Right renal cortex interstitium (tissue), 3 donors: ENCODE data around the gene SOX2. TPM values are rescaled to one million over a fixed set of nuclear protein-coding genes. Genes with fewer than 3 reads are reported as not detected.

ENCODE experiments used
- DNase-seq, 3 donors: peaks; one replicate each; pipeline ENCODE4 v3.0.0-alpha.2; 2013; ENCODE audit warnings: low read depth in 3 of 3, low spot score in 2 of 3
- polyA plus RNA-seq, 3 donors: library from polyadenylated mRNA; unstranded; fragments of 120-200 nt; gene quantifications; one replicate each; pipeline ENCODE4 v1.2.1, GENCODE V29; 2013; ENCODE audit not compliant: insufficient read length in 3 of 3

The SOX2 gene
- polyA plus RNA-seq, 3 donors, result 0.22 to 0.50 (median 0.30) TPM

- no peak for DNase-seq
These were observed 9.5 kb downstream of the SOX2 start for GRCh38 chr3:181721046-181721875.

- DNase-seq, result no peak
These were observed 10.4 kb downstream of the SOX2 start for GRCh38 chr3:181722156-181722555.

- DNase-seq, result no peak
These were observed 11.2 kb downstream of the SOX2 start for GRCh38 chr3:181722766-181723425.

GRCh38 chr3:181723625-181724191 is 12.0 kb downstream of the SOX2 start:
- no peak for DNase-seq

GRCh38 chr3:181724192-181724965 is 12.7 kb downstream of the SOX2 start:
- no peak for DNase-seq

GRCh38 chr3:181725131-181725731 is 13.5 kb downstream of the SOX2 start:
- DNase-seq, result no peak

GRCh38 chr3:181725830-181726229 is 14.1 kb downstream of the SOX2 start:
- no peak for DNase-seq

GRCh38 chr3:181726351-181727330 is 14.9 kb downstream of the SOX2 start:
- DNase-seq, result no peak

GRCh38 chr3:181727341-181728032 is 15.8 kb downstream of the SOX2 start:
- DNase-seq, result no peak

- DNase-seq, result no peak
These were observed 17.0 kb downstream of the SOX2 start for GRCh38 chr3:181728470-181729340.

GRCh38 chr3:181729341-181729869 is 17.7 kb downstream of the SOX2 start:
- DNase-seq, result no peak

GRCh38 chr3:181730316-181730715 is 18.6 kb downstream of the SOX2 start:
- no peak for DNase-seq

- no peak for DNase-seq
These were observed 19.2 kb downstream of the SOX2 start for GRCh38 chr3:181730934-181731333.

GRCh38 chr3:181735911-181736310 is 24.2 kb downstream of the SOX2 start:
- no peak for DNase-seq

- DNase-seq, result no peak
These were observed 26.8 kb downstream of the SOX2 start for GRCh38 chr3:181738551-181738950.

GRCh38 chr3:181739628-181740027 is 27.9 kb downstream of the SOX2 start:
- DNase-seq, result no peak

- no peak for DNase-seq
These were observed 29.7 kb downstream of the SOX2 start for GRCh38 chr3:181741417-181741816.
